NCI-H146 treated with DMSO at 0.1 percent for 48 hours (cell line): Measurements from ENCODE around the gene SNRK.

Source experiments
- DNase-seq: peaks from one replicate; lab custom pipeline; 2025; ENCODE audit not compliant: unreplicated experiment; lab: John Stamatoyannopoulos, UW

The SNRK gene

GRCh38 chr3:43370293-43370980 is 84.1 kb downstream of the SNRK start:
- DNase-seq = no peak

GRCh38 chr3:43371494-43371893 is 85.2 kb downstream of the SNRK start:
- no peak for DNase-seq

- DNase-seq = no peak
Observed at GRCh38 chr3:43372007-43372740, 85.8 kb downstream of the SNRK start.

GRCh38 chr3:43372809-43373559 is 86.6 kb downstream of the SNRK start:
- DNase-seq = no peak

- no peak for DNase-seq
Observed at GRCh38 chr3:43373560-43373928, 87.2 kb downstream of the SNRK start.

- DNase-seq = no peak
Observed at GRCh38 chr3:43378066-43378935, 92.0 kb downstream of the SNRK start.

- no peak for DNase-seq
Observed at GRCh38 chr3:43379343-43379742, 93.0 kb downstream of the SNRK start.

GRCh38 chr3:43388175-43388574 is 101.8 kb downstream of the SNRK start:
- no peak for DNase-seq

- DNase-seq = no peak
Observed at GRCh38 chr3:43388915-43389314, 102.6 kb downstream of the SNRK start.

GRCh38 chr3:43389388-43390254 is 103.3 kb downstream of the SNRK start:
- no peak for DNase-seq

GRCh38 chr3:43390255-43390588 is 103.9 kb downstream of the SNRK start:
- DNase-seq = no peak

GRCh38 chr3:43391621-43392020 is 105.3 kb downstream of the SNRK start:
- DNase-seq = no peak

- DNase-seq = no peak
Observed at GRCh38 chr3:43394041-43394554, 107.8 kb downstream of the SNRK start.

- no peak for DNase-seq
Observed at GRCh38 chr3:43399034-43399433, 112.7 kb downstream of the SNRK start.

GRCh38 chr3:43400167-43400566 is 113.8 kb downstream of the SNRK start:
- no peak for DNase-seq
